Pons (tissue), 1 donor: Measurements from ENCODE around the gene NOTCH2.
"Not testable (repeated sequence)": the region's sequence is repeated elsewhere in the genome, so short reads cannot be mapped to it uniquely, and the experiment has no call there.

Experiments
- DNase-seq: peaks from one replicate; pipeline ENCODE4 v3.0.0-alpha.2; 2016; ENCODE audit warnings: low spot score

NOTCH2 gene

GRCh38 chr1:120069067-120069919 is at the start of gene NOTCH2:
Gene NOTCH2, minus strand, starts transcription at chr1:120069662. Its CDS starts 256 bp downstream, at chr1:120069406.
- DNase-seq = not testable (repeated sequence)

GRCh38 chr1:120117371-120118177 is 48.1 kb upstream of the NOTCH2 start:
- peak; percentile 28 for DNase-seq

DNA sequence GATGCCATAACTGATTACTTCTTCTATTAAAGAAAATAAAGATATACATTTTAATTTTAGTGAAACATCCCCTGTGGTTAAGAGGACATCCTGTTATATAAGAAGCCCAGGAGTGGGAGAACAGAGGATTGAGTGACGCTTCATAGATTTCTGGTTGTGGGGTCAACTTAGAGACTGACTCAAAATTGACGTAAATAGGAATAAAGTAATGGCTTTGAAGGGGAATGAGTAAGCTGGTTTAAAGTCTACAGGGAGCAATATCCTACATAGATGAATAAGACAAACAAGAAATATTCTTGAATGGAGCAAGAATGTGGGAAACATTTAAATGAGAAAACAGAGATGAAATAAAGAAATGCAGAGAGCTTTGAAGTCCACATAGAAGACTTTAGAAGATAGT is 46.6 kb upstream of the NOTCH2 start:
- DNase-seq = not testable (repeated sequence)

DNA sequence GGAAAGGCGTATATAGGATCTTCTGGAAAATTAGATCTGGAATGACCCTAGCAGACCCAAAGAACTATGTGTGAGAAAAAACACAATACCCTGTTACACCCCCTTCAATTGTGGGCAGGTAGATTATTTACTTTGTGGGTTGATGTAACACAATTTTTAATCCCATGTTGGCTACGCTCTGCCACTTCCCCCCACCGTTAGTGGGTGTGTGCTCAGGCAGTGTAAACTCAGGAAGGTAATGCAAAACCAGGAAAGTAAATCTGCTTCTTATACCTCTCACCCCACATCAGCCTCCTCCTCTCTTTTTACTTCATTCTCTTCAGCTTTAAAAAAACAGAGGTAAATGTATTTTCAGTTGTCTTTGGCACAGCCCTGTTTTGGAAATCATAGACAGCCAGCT is 43.7 kb upstream of the NOTCH2 start:
- DNase-seq = not testable (repeated sequence)

DNA sequence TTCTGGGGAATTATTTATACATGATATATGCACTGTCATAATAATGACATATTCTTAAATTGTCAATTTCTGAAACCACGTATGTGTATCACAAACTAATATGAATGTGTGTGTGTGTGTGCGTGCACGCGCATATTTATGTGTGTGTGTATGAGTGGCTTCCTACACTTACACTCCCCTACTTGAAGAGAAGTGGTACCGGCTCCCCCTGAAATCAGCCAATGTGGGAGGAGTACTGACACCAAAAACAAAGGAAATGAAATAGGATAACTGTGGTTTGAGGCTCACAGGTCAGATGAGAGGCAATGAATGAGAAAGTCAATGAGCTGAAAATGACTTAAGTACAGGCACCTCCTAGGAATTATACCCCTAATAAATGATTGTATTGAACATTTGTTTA is 42.8 kb upstream of the NOTCH2 start:
- DNase-seq = not testable (repeated sequence)

DNA sequence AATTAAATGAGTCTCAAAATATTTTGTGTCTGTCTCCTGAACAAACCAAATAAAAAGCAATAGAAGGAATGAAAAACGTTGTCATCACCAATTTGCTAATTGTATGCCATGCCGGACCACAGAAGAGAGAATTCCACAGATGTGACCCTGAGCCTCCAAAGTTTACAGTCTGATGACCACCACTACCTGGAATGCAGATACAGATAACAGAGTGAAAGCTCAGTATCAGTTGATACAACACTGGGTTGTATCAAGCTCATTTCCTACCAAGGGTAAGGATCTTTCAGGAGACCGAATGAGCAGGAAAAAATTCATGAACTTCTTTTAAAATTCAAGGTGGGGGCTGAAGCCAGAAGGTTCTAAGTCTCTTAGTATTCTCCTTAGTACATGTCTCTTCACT is 42.3 kb upstream of the NOTCH2 start:
- not testable (repeated sequence) for DNase-seq

GRCh38 chr1:120111008-120111407 is 41.5 kb upstream of the NOTCH2 start:
- DNase-seq = not testable (repeated sequence)

DNA sequence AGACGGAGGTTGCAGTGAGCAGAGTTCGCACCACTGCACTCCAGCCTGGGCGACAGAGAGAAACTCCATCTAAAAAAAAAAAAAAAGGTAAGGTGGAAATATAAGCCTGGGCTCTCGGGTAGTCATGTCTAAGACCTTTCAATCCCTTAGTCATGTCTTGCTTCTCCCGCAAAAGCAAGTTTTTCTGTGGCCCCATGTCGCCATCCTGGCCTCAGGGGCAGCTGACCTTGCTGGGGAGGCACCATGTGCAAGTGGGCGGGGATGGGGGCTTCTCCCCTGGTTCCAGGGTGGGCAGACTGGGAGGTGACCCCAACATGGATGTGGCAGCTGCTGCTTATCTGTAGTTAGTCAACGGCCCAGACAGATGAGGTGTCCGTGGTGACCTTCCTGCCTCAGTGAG is 40.2 kb upstream of the NOTCH2 start:
- DNase-seq = not testable (repeated sequence)

DNA sequence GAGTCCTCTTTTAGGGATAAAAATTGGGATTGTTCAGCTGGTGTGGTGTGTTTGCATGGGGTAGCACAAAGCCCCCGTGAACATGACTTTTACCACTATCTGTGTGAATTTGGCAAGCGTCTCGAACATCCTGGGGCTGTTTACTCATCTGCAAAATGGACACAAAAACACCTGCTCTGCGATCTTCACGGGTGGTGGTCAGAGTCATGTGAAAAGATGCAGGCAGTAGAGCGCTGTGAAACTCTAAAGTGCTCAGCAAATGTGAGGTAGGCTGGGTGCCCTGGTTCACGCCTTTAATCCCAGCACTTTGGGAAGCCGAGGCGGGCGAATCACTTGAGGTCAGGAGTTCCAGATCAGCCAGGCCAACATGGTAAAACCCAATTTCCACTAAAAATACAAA is 39.7 kb upstream of the NOTCH2 start:
- DNase-seq = not testable (repeated sequence)

GRCh38 chr1:120105288-120105687 is 35.8 kb upstream of the NOTCH2 start:
- DNase-seq = not testable (repeated sequence)

GRCh38 chr1:120103768-120104167 is 34.3 kb upstream of the NOTCH2 start:
- DNase-seq = not testable (repeated sequence)

DNA sequence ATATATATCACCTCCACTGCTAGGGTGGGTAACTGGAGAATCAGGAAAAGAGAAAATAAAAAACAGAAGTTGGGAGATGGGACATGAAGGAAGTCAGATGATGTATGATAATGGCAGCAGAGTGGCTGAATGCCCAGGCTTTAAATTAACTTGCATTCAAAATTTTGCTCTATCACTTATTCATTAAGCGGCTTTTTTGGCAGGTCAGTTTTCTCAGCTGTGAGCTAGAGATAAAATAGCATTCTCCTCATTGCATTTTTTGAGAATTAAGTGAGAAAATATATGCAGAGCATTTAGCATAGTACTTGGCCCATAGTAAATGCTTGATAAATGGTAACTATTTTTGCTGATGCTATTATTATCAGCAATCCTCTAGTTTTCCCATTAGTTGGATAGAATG is 32.1 kb upstream of the NOTCH2 start:
- DNase-seq = not testable (repeated sequence)

DNA sequence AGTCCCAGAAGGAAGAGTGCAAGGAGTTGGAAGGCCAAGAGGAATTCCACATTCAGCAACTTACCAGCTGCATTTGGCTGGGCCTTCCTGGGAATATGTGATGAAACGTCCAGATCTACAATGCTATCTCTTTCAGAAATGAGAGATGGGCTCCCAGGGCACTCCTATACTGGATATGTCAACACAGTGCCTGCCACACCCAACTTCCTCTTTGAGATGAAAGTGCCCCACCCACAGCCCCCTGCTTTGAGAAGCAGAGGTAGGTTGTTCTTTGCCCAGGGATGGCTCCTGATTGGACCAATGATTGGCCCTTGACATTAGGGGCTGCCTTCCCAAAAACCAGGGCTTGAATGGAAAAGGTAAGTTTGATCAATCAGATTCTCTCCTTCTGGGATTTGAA is 31.1 kb upstream of the NOTCH2 start:
- DNase-seq = not testable (repeated sequence)

- not testable (repeated sequence) for DNase-seq
Observed at GRCh38 chr1:120098986-120099759, 29.7 kb upstream of the NOTCH2 start.

GRCh38 chr1:120096981-120097545 is 27.6 kb upstream of the NOTCH2 start:
- DNase-seq = not testable (repeated sequence)

DNA sequence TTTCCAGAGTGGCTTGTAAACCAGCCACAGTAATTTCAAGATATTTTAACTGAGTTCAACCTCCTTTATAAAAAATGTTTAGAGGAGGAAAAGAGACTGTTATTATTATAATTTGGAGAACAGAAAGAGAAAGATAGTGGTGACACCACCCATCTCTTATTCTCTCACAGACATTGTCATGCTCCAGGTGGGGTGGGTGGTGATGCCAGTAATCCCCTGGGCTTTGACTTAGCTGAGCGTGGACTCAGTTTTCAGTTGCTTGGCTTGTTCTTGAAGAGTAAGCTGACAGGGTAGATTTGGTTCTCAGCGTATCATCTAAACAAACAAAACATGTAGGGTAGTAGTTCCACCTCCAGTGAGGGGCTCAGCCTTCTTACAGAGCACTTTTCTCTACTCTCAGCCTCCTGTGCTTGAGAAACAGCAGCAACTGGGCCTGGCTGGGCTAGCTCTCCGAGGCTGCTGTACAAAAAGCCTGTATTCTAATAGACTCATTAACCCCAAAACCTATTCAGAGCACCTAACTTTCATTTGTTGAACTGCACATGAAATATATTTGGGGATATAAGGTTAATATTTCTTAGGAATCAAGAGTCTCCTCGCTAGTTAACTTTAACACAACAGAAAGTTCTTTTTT is 24.2 kb upstream of the NOTCH2 start:
- DNase-seq = not testable (repeated sequence)

DNA sequence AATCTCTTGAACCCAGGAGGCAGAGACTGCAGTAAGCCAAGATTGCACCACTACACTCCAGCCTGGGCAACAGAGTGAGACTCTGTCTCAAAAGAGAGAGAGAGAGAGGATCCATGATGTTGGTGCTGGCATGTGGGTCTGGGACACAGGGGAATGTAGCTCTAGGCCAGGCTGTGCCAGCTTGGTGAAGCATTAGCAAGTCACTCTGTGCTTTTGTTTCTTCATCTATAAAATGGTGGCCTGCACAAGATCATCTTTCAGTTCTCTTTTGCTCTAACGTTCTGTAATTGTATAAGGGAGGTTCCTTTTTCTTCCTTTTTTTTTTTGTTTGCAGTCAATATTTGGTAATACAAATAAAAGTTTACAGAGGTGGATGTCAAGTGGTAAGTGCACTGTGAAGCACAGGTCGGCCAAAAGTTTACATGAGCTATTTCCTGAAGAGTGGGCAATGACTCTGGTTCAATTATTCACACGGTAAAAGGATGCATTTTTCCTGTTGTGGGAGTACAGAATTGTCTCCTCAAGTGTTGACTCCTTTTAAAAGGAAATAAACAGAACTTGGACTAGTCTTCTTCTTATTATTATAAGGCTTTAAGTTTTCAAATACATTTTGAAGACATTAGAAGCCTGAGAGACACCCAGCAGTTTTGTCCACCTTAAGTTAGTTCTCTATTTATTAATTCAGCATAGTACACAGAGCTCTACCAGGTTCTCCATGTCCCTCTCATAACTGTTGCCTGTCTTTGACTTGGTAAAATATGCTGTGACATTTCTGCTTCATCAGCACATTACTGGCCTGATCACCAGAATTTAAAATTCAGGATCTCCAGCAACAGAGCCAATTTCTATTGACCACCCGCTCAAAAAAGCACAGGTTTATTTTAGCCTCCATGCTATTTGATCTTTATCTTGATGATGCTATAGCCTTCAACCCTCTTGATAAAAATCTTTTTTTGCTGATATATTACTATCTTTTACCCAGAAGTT is 23.1 kb upstream of the NOTCH2 start:
- DNase-seq = not testable (repeated sequence)

GRCh38 chr1:120090830-120091229 is 21.4 kb upstream of the NOTCH2 start:
- not testable (repeated sequence) for DNase-seq

DNA sequence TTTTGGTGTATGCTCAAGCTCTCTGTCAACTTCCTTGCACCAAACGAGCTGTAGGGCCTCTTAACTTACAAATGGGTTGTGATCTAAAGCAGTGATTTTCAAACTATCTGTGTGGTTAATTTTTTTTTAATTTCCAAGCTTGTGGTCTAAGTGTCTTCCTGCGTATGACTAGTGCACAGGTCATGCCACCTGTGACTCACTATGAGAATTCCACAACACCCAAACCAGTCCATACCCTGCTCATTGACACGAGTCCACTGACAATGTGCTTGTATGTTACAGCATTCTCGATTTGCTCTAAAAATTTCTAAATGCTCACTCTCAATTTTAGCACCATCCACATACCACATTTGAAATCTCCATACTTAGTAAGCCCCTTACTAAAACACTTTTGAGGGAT is 18.5 kb upstream of the NOTCH2 start:
- not testable (repeated sequence) for DNase-seq

DNA sequence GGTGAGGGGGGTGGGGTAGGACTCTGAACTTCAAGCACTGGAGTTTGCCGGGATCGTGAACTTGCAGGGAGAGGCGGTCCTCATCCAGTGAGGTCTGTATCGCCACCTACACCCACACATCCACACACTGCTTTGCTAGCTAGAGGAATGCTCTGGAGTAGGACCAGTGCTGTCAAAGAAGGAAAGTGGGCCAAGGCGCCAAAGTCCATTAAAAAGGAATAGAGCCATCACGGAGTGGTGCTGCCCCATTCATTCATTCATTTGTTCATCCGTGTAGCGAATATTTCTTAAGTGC is 405 bp upstream of the NOTCH2 start:
- not testable (repeated sequence) for DNase-seq
